Karpas-422 (cell line): ENCODE measurements around the gene PCSK1N. TPM values are rescaled to one million over a fixed set of nuclear protein-coding genes. Genes with fewer than 3 reads are reported as not detected.

Experiments used
- DNase-seq: peaks from one replicate; pipeline ENCODE4 v3.0.0-alpha.2; 2015
- H2AFZ ChIP-seq: fragments of 200-600 bp; sonication (generic); 2 replicates; pipeline ENCODE4 v1.6.1; 2014; ENCODE audit warnings: antibody characterized with exemption, low read length, mixed read lengths
- H3K27ac ChIP-seq: fragments of 200-600 bp; sonication (generic); 2 replicates; pipeline ENCODE4 v1.5.1; 2014; ENCODE audit warnings: mild to moderate bottlenecking, low read length, moderate library complexity
- H3K27me3 ChIP-seq: fragments of 200-600 bp; sonication (generic); 2 replicates; pipeline ENCODE4 v1.6.1; 2014; ENCODE audit warnings: low read length, mixed read lengths
- H3K36me3 ChIP-seq: fragments of 200-600 bp; sonication (generic); 2 replicates; pipeline ENCODE4 v1.6.1; 2014; ENCODE audit warnings: low read length, mixed read lengths; ENCODE audit not compliant: insufficient read depth
- H3K4me1 ChIP-seq: fragments of 200-600 bp; sonication (generic); 2 replicates; pipeline ENCODE4 v1.6.1; 2014; ENCODE audit warnings: mild to moderate bottlenecking, low read length, mixed read lengths
- H3K4me2 ChIP-seq: fragments of 200-600 bp; sonication (generic); 2 replicates; pipeline ENCODE4 v1.6.1; 2014; ENCODE audit warnings: low read length, low read depth, mild to moderate bottlenecking; ENCODE audit not compliant: poor library complexity, severe bottlenecking
- H3K4me3 ChIP-seq: fragments of 200-600 bp; sonication (generic); 2 replicates; pipeline ENCODE4 v1.5.1; 2014; ENCODE audit warnings: mild to moderate bottlenecking, antibody characterized with exemption, low read length, mixed read lengths
- H3K79me2 ChIP-seq: fragments of 200-600 bp; sonication (generic); 2 replicates; pipeline ENCODE4 v1.6.1; 2014; ENCODE audit warnings: mild to moderate bottlenecking, low read length, mixed read lengths
- H3K9ac ChIP-seq: fragments of 200-600 bp; sonication (generic); 2 replicates; pipeline ENCODE4 v1.6.0; 2014; ENCODE audit warnings: low read length
- H3K9me2 ChIP-seq: fragments of 200-600 bp; sonication (generic), shearing (Covaris generic); replicated peaks from 2 replicates; pipeline ENCODE4 v1.6.0; 2014; ENCODE audit warnings: mild to moderate bottlenecking, low read length, moderate library complexity; ENCODE audit not compliant: insufficient read depth
- H3K9me3 ChIP-seq: fragments of 300-700, 200-600 bp; sonication (generic); 2 replicates; pipeline ENCODE4 v1.6.1; 2014; ENCODE audit warnings: low read length, mixed read lengths
- H4K20me1 ChIP-seq: fragments of 200-600 bp; sonication (generic); 2 replicates; pipeline ENCODE4 v1.6.1; 2014; ENCODE audit warnings: mild to moderate bottlenecking, antibody characterized with exemption, low read length, low read depth; ENCODE audit not compliant: insufficient read depth
- total RNA-seq: library from RNA; depleted of rRNA; stranded (reverse); fragments of >200 nt; shearing (Covaris generic); gene quantifications from 2 replicates; pipeline ENCODE4 v1.2.3, GENCODE V29; 2014; ENCODE audit warnings: low replicate concordance; rRNA removed

PCSK1N gene
- total RNA-seq, 1 experiment from 2014 or later = not detected

- no peak overlapping the region for H3K27ac ChIP-seq
- H3K27me3 ChIP-seq = no peaks in the 10 kb centered on the region
- H4K20me1 ChIP-seq = no peaks in the 10 kb centered on the region
- no peaks in the 10 kb centered on the region for H3K79me2 ChIP-seq
- H3K9ac ChIP-seq = no peak overlapping the region
- H3K4me3 ChIP-seq = no peak overlapping the region
- no peak overlapping the region for H3K4me2 ChIP-seq
- H3K36me3 ChIP-seq = no peaks in the 10 kb centered on the region
- no peaks in the 10 kb centered on the region for H3K9me3 ChIP-seq
- DNase-seq = no peak
- H3K9me2 ChIP-seq = no peaks in the 10 kb centered on the region
- H2AFZ ChIP-seq = no peak overlapping the region
- H3K4me1 ChIP-seq = no peaks in the 10 kb centered on the region
These were observed 50.2 kb downstream of the PCSK1N start for GRCh38 chrX:48785186-48785539.

GRCh38 chrX:48784726-48785125, 50.7 kb downstream of the PCSK1N start:
- Histone ChIP-seq H3K4me3 (no peak overlapping the region), H3K4me1 (no peaks in the 10 kb centered on the region), H3K79me2 (no peaks in the 10 kb centered on the region), H2AFZ (no peak overlapping the region), H3K36me3 (no peaks in the 10 kb centered on the region), H3K4me2 (no peak overlapping the region), H4K20me1 (no peaks in the 10 kb centered on the region), H3K9ac (no peak overlapping the region), H3K9me3 (no peaks in the 10 kb centered on the region), H3K27me3 (no peaks in the 10 kb centered on the region), H3K27ac (no peak overlapping the region), H3K9me2 (no peaks in the 10 kb centered on the region)
- no peak for DNase-seq

- no peak overlapping the region for H3K27ac ChIP-seq
- no peak overlapping the region for H3K9ac ChIP-seq
- no peaks in the 10 kb centered on the region for H3K27me3 ChIP-seq
- H4K20me1 ChIP-seq = no peaks in the 10 kb centered on the region
- H3K9me2 ChIP-seq = no peaks in the 10 kb centered on the region
- H3K4me2 ChIP-seq = no peak overlapping the region
- H3K36me3 ChIP-seq = no peaks in the 10 kb centered on the region
- no peak overlapping the region for H3K4me3 ChIP-seq
- H2AFZ ChIP-seq = no peak overlapping the region
- no peaks in the 10 kb centered on the region for H3K79me2 ChIP-seq
- H3K4me1 ChIP-seq = no peaks in the 10 kb centered on the region
- no peak for DNase-seq
- no peaks in the 10 kb centered on the region for H3K9me3 ChIP-seq
These were observed 52.6 kb downstream of the PCSK1N start for GRCh38 chrX:48782795-48783194.

GRCh38 chrX:48782216-48782615, 53.2 kb downstream of the PCSK1N start:
- no peaks in the 10 kb centered on the region for H3K4me1 ChIP-seq
- no peak overlapping the region for H3K27ac ChIP-seq
- H2AFZ ChIP-seq = no peak overlapping the region
- H4K20me1 ChIP-seq = no peaks in the 10 kb centered on the region
- no peaks in the 10 kb centered on the region for H3K9me3 ChIP-seq
- H3K9me2 ChIP-seq = no peaks in the 10 kb centered on the region
- H3K4me2 ChIP-seq = no peak overlapping the region
- H3K27me3 ChIP-seq = no peaks in the 10 kb centered on the region
- DNase-seq = no peak
- no peak overlapping the region for H3K4me3 ChIP-seq
- H3K9ac ChIP-seq = no peak overlapping the region
- H3K79me2 ChIP-seq = no peaks in the 10 kb centered on the region
- no peaks in the 10 kb centered on the region for H3K36me3 ChIP-seq

GRCh38 chrX:48781705-48782104, 53.7 kb downstream of the PCSK1N start:
- H3K4me1 ChIP-seq = no peaks in the 10 kb centered on the region
- H3K9ac ChIP-seq = no peak overlapping the region
- DNase-seq = no peak
- no peaks in the 10 kb centered on the region for H4K20me1 ChIP-seq
- H3K4me3 ChIP-seq = no peak overlapping the region
- no peak overlapping the region for H3K27ac ChIP-seq
- no peaks in the 10 kb centered on the region for H3K36me3 ChIP-seq
- H3K4me2 ChIP-seq = no peak overlapping the region
- H3K9me3 ChIP-seq = no peaks in the 10 kb centered on the region
- no peaks in the 10 kb centered on the region for H3K27me3 ChIP-seq
- no peaks in the 10 kb centered on the region for H3K9me2 ChIP-seq
- H2AFZ ChIP-seq = no peak overlapping the region
- H3K79me2 ChIP-seq = no peaks in the 10 kb centered on the region

Other genes with a start within 250 kb of the PCSK1N start
- 35.5 and 53.4 TPM in 2 replicates for gene WDR13, start 238.1 kb downstream of the PCSK1N start, total RNA-seq
- 63.4 and 83.6 TPM in 2 replicates for gene WAS, start 151.8 kb downstream of the PCSK1N start, total RNA-seq
- 9.5 and 12.2 TPM in 2 replicates for gene SUV39H1, start 138.9 kb downstream of the PCSK1N start, total RNA-seq
- not detected in 2 replicates for gene GLOD5, start 73.9 kb downstream of the PCSK1N start, total RNA-seq
- gene GATA1, start 49.0 kb downstream of the PCSK1N start, total RNA-seq = not detected in 2 replicates
- 25.1 and 38.7 TPM in 2 replicates for gene HDAC6, start 33.5 kb downstream of the PCSK1N start, total RNA-seq
- gene ERAS, start 9.1 kb downstream of the PCSK1N start, total RNA-seq = not detected in 2 replicates
- gene TIMM17B, start 62.2 kb upstream of the PCSK1N start, total RNA-seq = 84.5 and 108 TPM in 2 replicates
- 40.3 and 78.0 TPM in 2 replicates for gene PQBP1, start 62.3 kb upstream of the PCSK1N start, total RNA-seq
- gene SLC35A2, start 76.0 kb upstream of the PCSK1N start, total RNA-seq = 12.7 and 15.1 TPM in 2 replicates
- gene PIM2, start 83.4 kb upstream of the PCSK1N start, total RNA-seq = 23.1 and 33.8 TPM in 2 replicates
- gene OTUD5, start 122.0 kb upstream of the PCSK1N start, total RNA-seq = 36.2 and 57.4 TPM in 2 replicates
- 2.2 and 2.6 TPM in 2 replicates for gene KCND1, start 136.2 kb upstream of the PCSK1N start, total RNA-seq
- gene GRIPAP1, start 166.7 kb upstream of the PCSK1N start, total RNA-seq = 18.0 and 37.6 TPM in 2 replicates
- gene TFE3, start 207.7 kb upstream of the PCSK1N start, total RNA-seq = 4.4 and 11.8 TPM in 2 replicates
- not detected in 2 replicates for gene CCDC120, start 223.4 kb upstream of the PCSK1N start, total RNA-seq
- 0.34 and 2.5 TPM in 2 replicates for gene PRAF2, start 238.4 kb upstream of the PCSK1N start, total RNA-seq
- 80.3 and 115 TPM in 2 replicates for gene WDR45, start 244.3 kb upstream of the PCSK1N start, total RNA-seq